GM12878 (cell line): ENCODE results near the gene REPIN1. TPM values are rescaled to one million over a fixed set of nuclear protein-coding genes. Genes with fewer than 3 reads are reported as not detected.

ENCODE experiments used
- BCLAF1 ChIP-seq: fragments of 450-650 bp; IDR thresholded peaks from 2 replicates; pipeline ENCODE4 v1.6.1; 2017; ENCODE audit warnings: antibody characterized with exemption, mild to moderate bottlenecking, moderate library complexity
- BRCA1 ChIP-seq: IDR thresholded peaks from 2 replicates; pipeline ENCODE4 v1.6.1; 2011; ENCODE audit warnings: low read depth, low read length, improper control_type of control experiment
- CEBPB ChIP-seq, 2 experiments: fragments of 150-350 bp in 1 of 2; IDR thresholded peaks; 2 replicates each; pipeline ENCODE4 v1.6.1; 2012 to 2014; ENCODE audit warnings: low read depth in 2 of 2, low read length in 2 of 2, borderline replicate concordance in 1 of 2, inconsistent platforms in 1 of 2
- DPF2 ChIP-seq: fragments of 450-650 bp; IDR thresholded peaks from 2 replicates; pipeline ENCODE4 v1.6.1; 2017; ENCODE audit warnings: mild to moderate bottlenecking
- GATAD2B ChIP-seq: fragments of 450-650 bp; conservative IDR thresholded peaks from 2 replicates; pipeline ENCODE4 v1.6.1; 2017; ENCODE audit warnings: low read depth, mild to moderate bottlenecking, moderate library complexity
- HCFC1 ChIP-seq: fragments of 150-350 bp; IDR thresholded peaks from 2 replicates; pipeline ENCODE4 v1.6.1; 2014; ENCODE audit warnings: low read length
- HDAC2 ChIP-seq: fragments of 200-600 bp; sonication (generic); IDR thresholded peaks from 2 replicates; pipeline ENCODE4 v1.6.1; 2017
- JUNB ChIP-seq: IDR thresholded peaks from 2 replicates; pipeline ENCODE4 v1.6.1; 2016; ENCODE audit warnings: antibody characterized with exemption, mild to moderate bottlenecking
- JUND ChIP-seq: IDR thresholded peaks from 2 replicates; pipeline ENCODE4 v1.6.1; 2012; ENCODE audit warnings: low read depth, mild to moderate bottlenecking, low read length, improper control_type of control experiment, moderate library complexity
- KLF5 ChIP-seq: fragments of 450-650 bp; IDR thresholded peaks from 2 replicates; pipeline ENCODE4 v1.6.1; 2014; ENCODE audit warnings: mild to moderate bottlenecking; ENCODE audit not compliant: partially characterized antibody
- NBN ChIP-seq: fragments of 450-650 bp; IDR thresholded peaks from 2 replicates; pipeline ENCODE4 v1.6.1; 2016
- REST ChIP-seq: IDR thresholded peaks from 2 replicates; pipeline ENCODE4 v1.6.1; 2012; ENCODE audit warnings: mild to moderate bottlenecking, low read depth, low read length
- SUPT20H ChIP-seq: IDR thresholded peaks from 2 replicates; pipeline ENCODE4 v1.6.1; 2011; ENCODE audit warnings: low read depth, mild to moderate bottlenecking, low read length, moderate library complexity, borderline replicate concordance; ENCODE audit not compliant: control insufficient read depth
- TCF3 ChIP-seq: IDR thresholded peaks from 2 replicates; pipeline ENCODE4 v1.6.1; 2012; ENCODE audit warnings: low read depth, mild to moderate bottlenecking, low read length, borderline replicate concordance; ENCODE audit not compliant: insufficient read depth
- WRNIP1 ChIP-seq: IDR thresholded peaks from 2 replicates; pipeline ENCODE4 v1.6.1; 2011; ENCODE audit warnings: low read depth, low read length, improper control_type of control experiment, borderline replicate concordance
- ZBED1 ChIP-seq: IDR thresholded peaks from 2 replicates; pipeline ENCODE4 v1.6.1; 2016; ENCODE audit warnings: borderline replicate concordance
- ZBTB33 ChIP-seq: fragments of 450-650 bp; IDR thresholded peaks from 2 replicates; pipeline ENCODE4 v1.6.1; 2017; ENCODE audit warnings: mild to moderate bottlenecking
- ZBTB40 ChIP-seq: fragments of 450-650 bp; IDR thresholded peaks from 2 replicates; pipeline ENCODE4 v1.6.1; 2016; ENCODE audit warnings: mild to moderate bottlenecking, moderate library complexity, borderline replicate concordance
- polyA plus RNA-seq, 11 experiments: library from polyadenylated mRNA; depleted of rRNA in 4 of 11; unstranded in 6 of 11; stranded (reverse) in 5 of 11; fragments of >200 nt; fragmentation: Nextera tagmentation in 4 of 11; fragmentation: Illumina TruSeq in 1 of 11; extraction: Ambion mirVana in 4 of 11; extraction: Trizol in 1 of 11; gene quantifications; 1 replicate in 1 of 11; 2 replicates in 10 of 11; pipeline versions ENCODE4 v1.2.1 to v1.2.3, GENCODE V29; 2011 to 2016; ENCODE audit warnings: inconsistent platforms in 2 of 11, missing spikeins in 2 of 11, low read depth in 1 of 11
- total RNA-seq, 4 experiments: library from RNA; depleted of rRNA in 3 of 4; stranded (reverse); fragments of >200 nt in 3 of 4; fragmentation: Illumina TruSeq in 1 of 4; extraction: Trizol in 1 of 4; gene quantifications; 2 replicates each; pipeline versions ENCODE4 v1.2.1 to v1.2.3, GENCODE V29; 2013 to 2021

Gene REPIN1
- total and polyA plus RNA-seq, 10 of the 15 experiments (the other 5 are each of a cell fraction or from before 2014, with no cell fraction given): 5.1 to 172 (median 76.9) TPM

- TF ChIP-seq REST (no peak), BRCA1 (no peak), ZBTB33 (no peak), CEBPB (IDR thresholded peaks at IDR 0.05; ENCODE audit: borderline replicate concordance in 1 of 2, low read depth in 2 of 2, low read length in 2 of 2) (no peak), TCF3 (no peak), HCFC1 (no peak), BCLAF1 (no peak), DPF2 (peak; percentile 62; the same call in 1 of the 2 replicates), HDAC2 (no peak), WRNIP1 (no peak), GATAD2B (0 out of 2 replicates have a peak, but pooled peaks have one; percentile 21), SUPT20H (no peak), ZBED1 (0 out of 2 replicates have a peak, but pooled peaks have one; percentile 28), ZBTB40 (no peak), NBN (peak; percentile 53; the same call in 1 of the 2 replicates), KLF5 (no peak), JUND (no peak), JUNB (no peak)
These were observed 11.8 kb downstream of the REPIN1 start (continued) for GRCh38 chr7:150380463-150380862.
